ENCODE data around the gene PYCR2. TPM values are rescaled to one million over a fixed set of nuclear protein-coding genes. Genes with fewer than 3 reads are reported as not detected.

PYCR2 gene
- total and polyA plus RNA-seq, 10 of the 15 experiments (the other 5 are each of a cell fraction or from before 2014, with no cell fraction given): 1.7 to 81.8 (median 54.9) TPM

DNA sequence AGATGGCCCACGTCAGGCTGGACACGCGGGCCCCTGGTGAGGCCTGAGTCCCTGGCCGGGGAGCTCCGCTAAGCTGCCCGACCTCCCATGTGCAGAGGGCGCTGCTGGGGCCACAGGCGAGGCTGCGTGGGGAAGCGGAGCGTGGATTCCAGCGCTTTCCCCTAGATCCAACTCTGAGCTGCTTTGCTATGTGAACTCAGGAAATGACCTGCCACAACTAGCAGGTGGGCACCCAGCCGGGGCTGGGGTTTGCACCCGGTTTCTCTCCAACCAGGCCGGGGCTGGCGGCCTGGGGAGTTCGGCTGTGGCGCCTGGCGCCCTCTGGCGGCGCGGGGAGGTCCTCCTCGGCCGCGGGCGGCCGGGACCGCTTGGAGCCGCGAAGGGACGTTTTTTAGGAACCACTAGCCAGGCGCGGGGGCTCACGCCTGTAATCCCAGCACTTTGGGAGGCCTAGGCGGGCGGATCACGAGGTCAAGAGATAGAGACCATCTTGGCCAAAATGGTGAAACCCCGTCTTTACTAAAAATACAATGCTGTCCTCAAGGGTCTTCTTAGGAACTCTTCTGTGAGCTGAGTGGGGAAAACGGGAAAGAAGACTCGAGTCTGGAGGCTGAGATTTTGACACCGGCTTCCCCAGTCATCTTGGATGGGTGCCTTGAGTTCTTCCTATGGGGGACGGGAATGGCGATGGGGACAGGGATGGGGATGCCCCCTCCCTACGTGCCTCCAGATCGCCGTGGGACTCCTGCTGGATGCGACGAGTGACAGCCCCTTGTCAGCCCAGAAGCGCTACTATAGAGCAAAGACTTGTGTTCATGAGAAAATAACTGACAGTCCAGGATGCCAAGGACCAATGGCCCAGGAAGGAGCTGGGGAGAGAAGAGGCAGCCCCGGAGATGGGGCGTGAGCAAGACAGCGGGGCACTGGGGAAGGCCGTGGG is 12.6 kb downstream of the PYCR2 start (continued):
- TF ChIP-seq SPI1 (IDR thresholded peaks at IDR 0.05; ENCODE audit: borderline replicate concordance, insufficient read depth, low read depth, low read length) (no peak), GATAD2B (conservative IDR thresholded peaks at IDR 0.05; ENCODE audit: low read depth) (no peak; the same call in 1 of the 2 replicates), IKZF2 (IDR thresholded peaks at IDR 0.05) (no peak), HCFC1 (IDR thresholded peaks at IDR 0.05; ENCODE audit: low read length) (no peak), NFXL1 (IDR thresholded peaks at IDR 0.05; ENCODE audit: borderline replicate concordance) (no peak), CBX3 (IDR thresholded peaks at IDR 0.05; ENCODE audit: borderline replicate concordance, low read depth) (no peak), RAD51 (IDR thresholded peaks at IDR 0.05) (no peak), POU2F2 (IDR thresholded peaks at IDR 0.05; ENCODE audit: borderline replicate concordance, low read depth, low read length) (no peak), MEF2B (IDR thresholded peaks at IDR 0.05; ENCODE audit: partially characterized antibody, poor library complexity, severe bottlenecking) (no peak), SP1 (IDR thresholded peaks at IDR 0.05; ENCODE audit: low read depth, low read length) (no peak), SMARCA5 (IDR thresholded peaks at IDR 0.05) (peak; percentile 53; the same call in 1 of the 2 replicates), NR2F1 (conservative IDR thresholded peaks at IDR 0.05) (0 out of 2 replicates have a peak, but pooled peaks have one; percentile 17), TARDBP (IDR thresholded peaks at IDR 0.05; ENCODE audit: borderline replicate concordance) (no peak)
- TF ChIP-seq, protein P1, sequence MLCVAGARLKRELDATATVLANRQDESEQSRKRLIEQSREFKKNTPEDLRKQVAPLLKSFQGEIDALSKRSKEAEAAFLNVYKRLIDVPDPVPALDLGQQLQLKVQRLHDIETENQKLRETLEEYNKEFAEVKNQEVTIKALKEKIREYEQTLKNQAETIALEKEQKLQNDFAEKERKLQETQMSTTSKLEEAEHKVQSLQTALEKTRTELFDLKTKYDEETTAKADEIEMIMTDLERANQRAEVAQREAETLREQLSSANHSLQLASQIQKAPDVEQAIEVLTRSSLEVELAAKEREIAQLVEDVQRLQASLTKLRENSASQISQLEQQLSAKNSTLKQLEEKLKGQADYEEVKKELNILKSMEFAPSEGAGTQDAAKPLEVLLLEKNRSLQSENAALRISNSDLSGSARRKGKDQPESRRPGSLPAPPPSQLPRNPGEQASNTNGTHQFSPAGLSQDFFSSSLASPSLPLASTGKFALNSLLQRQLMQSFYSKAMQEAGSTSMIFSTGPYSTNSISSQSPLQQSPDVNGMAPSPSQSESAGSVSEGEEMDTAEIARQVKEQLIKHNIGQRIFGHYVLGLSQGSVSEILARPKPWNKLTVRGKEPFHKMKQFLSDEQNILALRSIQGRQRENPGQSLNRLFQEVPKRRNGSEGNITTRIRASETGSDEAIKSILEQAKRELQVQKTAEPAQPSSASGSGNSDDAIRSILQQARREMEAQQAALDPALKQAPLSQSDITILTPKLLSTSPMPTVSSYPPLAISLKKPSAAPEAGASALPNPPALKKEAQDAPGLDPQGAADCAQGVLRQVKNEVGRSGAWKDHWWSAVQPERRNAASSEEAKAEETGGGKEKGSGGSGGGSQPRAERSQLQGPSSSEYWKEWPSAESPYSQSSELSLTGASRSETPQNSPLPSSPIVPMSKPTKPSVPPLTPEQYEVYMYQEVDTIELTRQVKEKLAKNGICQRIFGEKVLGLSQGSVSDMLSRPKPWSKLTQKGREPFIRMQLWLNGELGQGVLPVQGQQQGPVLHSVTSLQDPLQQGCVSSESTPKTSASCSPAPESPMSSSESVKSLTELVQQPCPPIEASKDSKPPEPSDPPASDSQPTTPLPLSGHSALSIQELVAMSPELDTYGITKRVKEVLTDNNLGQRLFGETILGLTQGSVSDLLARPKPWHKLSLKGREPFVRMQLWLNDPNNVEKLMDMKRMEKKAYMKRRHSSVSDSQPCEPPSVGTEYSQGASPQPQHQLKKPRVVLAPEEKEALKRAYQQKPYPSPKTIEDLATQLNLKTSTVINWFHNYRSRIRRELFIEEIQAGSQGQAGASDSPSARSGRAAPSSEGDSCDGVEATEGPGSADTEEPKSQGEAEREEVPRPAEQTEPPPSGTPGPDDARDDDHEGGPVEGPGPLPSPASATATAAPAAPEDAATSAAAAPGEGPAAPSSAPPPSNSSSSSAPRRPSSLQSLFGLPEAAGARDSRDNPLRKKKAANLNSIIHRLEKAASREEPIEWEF (IDR thresholded peaks at IDR 0.05; ENCODE audit: insufficient replicate concordance, low read depth, low read length): no peak
- TF ChIP-seq, protein P2, sequence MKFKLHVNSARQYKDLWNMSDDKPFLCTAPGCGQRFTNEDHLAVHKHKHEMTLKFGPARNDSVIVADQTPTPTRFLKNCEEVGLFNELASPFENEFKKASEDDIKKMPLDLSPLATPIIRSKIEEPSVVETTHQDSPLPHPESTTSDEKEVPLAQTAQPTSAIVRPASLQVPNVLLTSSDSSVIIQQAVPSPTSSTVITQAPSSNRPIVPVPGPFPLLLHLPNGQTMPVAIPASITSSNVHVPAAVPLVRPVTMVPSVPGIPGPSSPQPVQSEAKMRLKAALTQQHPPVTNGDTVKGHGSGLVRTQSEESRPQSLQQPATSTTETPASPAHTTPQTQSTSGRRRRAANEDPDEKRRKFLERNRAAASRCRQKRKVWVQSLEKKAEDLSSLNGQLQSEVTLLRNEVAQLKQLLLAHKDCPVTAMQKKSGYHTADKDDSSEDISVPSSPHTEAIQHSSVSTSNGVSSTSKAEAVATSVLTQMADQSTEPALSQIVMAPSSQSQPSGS (IDR thresholded peaks at IDR 0.05; ENCODE audit: low read length): no peak
- TF ChIP-seq, protein P3, sequence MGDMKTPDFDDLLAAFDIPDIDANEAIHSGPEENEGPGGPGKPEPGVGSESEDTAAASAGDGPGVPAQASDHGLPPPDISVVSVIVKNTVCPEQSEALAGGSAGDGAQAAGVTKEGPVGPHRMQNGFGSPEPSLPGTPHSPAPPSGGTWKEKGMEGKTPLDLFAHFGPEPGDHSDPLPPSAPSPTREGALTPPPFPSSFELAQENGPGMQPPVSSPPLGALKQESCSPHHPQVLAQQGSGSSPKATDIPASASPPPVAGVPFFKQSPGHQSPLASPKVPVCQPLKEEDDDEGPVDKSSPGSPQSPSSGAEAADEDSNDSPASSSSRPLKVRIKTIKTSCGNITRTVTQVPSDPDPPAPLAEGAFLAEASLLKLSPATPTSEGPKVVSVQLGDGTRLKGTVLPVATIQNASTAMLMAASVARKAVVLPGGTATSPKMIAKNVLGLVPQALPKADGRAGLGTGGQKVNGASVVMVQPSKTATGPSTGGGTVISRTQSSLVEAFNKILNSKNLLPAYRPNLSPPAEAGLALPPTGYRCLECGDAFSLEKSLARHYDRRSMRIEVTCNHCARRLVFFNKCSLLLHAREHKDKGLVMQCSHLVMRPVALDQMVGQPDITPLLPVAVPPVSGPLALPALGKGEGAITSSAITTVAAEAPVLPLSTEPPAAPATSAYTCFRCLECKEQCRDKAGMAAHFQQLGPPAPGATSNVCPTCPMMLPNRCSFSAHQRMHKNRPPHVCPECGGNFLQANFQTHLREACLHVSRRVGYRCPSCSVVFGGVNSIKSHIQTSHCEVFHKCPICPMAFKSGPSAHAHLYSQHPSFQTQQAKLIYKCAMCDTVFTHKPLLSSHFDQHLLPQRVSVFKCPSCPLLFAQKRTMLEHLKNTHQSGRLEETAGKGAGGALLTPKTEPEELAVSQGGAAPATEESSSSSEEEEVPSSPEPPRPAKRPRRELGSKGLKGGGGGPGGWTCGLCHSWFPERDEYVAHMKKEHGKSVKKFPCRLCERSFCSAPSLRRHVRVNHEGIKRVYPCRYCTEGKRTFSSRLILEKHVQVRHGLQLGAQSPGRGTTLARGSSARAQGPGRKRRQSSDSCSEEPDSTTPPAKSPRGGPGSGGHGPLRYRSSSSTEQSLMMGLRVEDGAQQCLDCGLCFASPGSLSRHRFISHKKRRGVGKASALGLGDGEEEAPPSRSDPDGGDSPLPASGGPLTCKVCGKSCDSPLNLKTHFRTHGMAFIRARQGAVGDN (IDR thresholded peaks at IDR 0.05): no peak
- TF ChIP-seq, protein P4, sequence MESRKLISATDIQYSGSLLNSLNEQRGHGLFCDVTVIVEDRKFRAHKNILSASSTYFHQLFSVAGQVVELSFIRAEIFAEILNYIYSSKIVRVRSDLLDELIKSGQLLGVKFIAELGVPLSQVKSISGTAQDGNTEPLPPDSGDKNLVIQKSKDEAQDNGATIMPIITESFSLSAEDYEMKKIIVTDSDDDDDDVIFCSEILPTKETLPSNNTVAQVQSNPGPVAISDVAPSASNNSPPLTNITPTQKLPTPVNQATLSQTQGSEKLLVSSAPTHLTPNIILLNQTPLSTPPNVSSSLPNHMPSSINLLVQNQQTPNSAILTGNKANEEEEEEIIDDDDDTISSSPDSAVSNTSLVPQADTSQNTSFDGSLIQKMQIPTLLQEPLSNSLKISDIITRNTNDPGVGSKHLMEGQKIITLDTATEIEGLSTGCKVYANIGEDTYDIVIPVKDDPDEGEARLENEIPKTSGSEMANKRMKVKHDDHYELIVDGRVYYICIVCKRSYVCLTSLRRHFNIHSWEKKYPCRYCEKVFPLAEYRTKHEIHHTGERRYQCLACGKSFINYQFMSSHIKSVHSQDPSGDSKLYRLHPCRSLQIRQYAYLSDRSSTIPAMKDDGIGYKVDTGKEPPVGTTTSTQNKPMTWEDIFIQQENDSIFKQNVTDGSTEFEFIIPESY (IDR thresholded peaks at IDR 0.05): peak; percentile 97
